Measurements from ENCODE around the gene SPTLC2. TPM values are rescaled to one million over a fixed set of nuclear protein-coding genes. Genes with fewer than 3 reads are reported as not detected.

Gene SPTLC2
- total RNA-seq, 2 donors from 2014 or later: 4.9 to 11.7 TPM

DNA sequence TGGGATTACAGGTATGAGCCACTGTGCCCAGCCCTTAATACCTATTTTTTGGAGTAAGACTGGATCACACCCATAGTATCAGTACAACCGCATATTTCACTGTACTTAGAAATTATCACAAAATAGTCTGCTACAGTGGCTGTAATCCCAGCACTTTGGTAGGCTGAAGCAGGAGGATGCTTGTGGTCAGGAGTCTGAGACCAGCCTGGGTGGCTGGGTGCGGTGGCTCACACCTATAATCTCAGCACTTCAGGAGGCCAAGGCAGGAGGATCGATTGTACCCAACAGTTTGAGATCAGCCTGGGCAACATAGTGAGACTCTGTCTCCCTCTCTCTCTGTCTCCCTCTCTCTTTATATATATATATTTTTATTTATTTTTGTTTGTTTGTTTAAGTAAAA lies 5.9 kb downstream of the SPTLC2 start:
- peaks cover 7% of the 10 kb centered on the region for H3K4me1 ChIP-seq
- ATAC-seq: no peak
- H3K9me3 ChIP-seq: no peaks in the 10 kb centered on the region
- H3K27ac ChIP-seq: no peak overlapping the region
- DNase-seq: no peak
- no peak overlapping the region for H3K4me3 ChIP-seq
- WGBS, 2 donors: 83 to 93% methylated on average over 3 of the region's 3 CpGs
- TF ChIP-seq, protein P1, sequence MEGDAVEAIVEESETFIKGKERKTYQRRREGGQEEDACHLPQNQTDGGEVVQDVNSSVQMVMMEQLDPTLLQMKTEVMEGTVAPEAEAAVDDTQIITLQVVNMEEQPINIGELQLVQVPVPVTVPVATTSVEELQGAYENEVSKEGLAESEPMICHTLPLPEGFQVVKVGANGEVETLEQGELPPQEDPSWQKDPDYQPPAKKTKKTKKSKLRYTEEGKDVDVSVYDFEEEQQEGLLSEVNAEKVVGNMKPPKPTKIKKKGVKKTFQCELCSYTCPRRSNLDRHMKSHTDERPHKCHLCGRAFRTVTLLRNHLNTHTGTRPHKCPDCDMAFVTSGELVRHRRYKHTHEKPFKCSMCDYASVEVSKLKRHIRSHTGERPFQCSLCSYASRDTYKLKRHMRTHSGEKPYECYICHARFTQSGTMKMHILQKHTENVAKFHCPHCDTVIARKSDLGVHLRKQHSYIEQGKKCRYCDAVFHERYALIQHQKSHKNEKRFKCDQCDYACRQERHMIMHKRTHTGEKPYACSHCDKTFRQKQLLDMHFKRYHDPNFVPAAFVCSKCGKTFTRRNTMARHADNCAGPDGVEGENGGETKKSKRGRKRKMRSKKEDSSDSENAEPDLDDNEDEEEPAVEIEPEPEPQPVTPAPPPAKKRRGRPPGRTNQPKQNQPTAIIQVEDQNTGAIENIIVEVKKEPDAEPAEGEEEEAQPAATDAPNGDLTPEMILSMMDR (IDR thresholded peaks at IDR 0.05): no peak
- TF ChIP-seq POLR2A (IDR thresholded peaks at IDR 0.05): no peak
- H3K27me3 ChIP-seq: no peaks in the 10 kb centered on the region
- intact Hi-C loops (cut with DNase I): no loop called here
- H3K36me3 ChIP-seq (replicated peaks in 1 of 2; ENCODE audit: insufficient read depth in 1 of 2, low read depth in 2 of 2): no peaks in the 10 kb centered on the region

DNA sequence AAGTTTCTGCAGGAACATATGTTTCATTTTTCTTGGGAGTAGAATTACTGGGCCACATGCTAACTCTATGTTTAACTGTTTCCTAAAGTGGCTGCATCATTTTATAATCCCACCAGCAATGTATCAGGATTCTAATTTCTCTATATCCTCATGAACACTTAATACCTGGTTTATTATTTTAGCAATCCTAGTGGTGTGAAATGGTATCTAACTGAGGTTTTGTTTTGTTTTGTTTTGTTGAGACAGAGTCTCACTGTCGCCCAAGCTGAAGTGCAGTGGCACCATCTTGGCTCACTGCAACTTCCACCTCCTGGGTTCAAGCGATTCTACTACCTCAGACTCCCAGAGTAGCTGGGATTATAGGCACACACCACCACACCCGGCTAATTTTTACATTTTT lies 6.5 kb downstream of the SPTLC2 start:
- intact Hi-C loops (cut with DNase I): no loop called here
- DNase-seq: no peak
- ATAC-seq: no peak
- H3K4me1 ChIP-seq: peaks cover 3% of the 10 kb centered on the region
- H3K36me3 ChIP-seq (replicated peaks in 1 of 2; ENCODE audit: insufficient read depth in 1 of 2, low read depth in 2 of 2): no peaks in the 10 kb centered on the region
- H3K4me3 ChIP-seq: no peak overlapping the region
- H3K27ac ChIP-seq: no peak overlapping the region
- TF ChIP-seq POLR2A (IDR thresholded peaks at IDR 0.05): no peak
- TF ChIP-seq, protein P1 (IDR thresholded peaks at IDR 0.05): no peak
- no peaks in the 10 kb centered on the region for H3K9me3 ChIP-seq
- H3K27me3 ChIP-seq: no peaks in the 10 kb centered on the region
- 94 to 95% methylated on average over 3 of the region's 3 CpGs for whole genome bisulfite sequencing, 2 donors

DNA sequence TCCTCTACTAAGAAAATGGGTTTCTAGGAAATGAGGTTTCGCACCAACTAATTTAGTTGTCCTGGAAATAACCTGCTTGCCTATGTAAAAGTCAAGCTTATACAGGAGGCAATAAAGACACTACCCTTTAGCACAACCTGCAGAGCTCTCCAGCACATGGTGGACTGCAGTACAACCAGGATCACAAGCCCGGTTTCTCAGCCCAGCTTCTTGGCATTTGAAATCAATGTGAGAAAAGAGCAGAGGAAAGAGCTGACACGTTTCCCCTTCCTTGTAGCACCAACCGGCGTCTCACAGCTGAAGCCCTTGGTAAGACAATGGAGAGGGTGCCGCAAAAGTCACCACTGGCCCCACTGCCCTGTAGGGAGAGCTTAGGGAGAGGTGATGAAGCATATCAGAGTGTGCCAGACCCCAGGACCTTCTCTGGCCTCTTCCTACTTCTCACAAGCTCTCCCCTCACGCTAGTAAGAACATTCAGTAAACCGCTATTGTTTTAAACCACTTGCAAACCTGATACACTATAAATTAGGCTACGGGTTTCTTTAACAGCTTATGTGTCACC lies 8.6 kb downstream of the SPTLC2 start:
- TF ChIP-seq POLR2A (IDR thresholded peaks at IDR 0.05): no peak
- TF ChIP-seq, protein P1 (IDR thresholded peaks at IDR 0.05): no peak
- Histone ChIP-seq H3K27me3 (no peaks in the 10 kb centered on the region), H3K4me3 (no peak overlapping the region), H3K27ac (no peak overlapping the region), H3K36me3 (replicated peaks in 1 of 2; ENCODE audit: insufficient read depth in 1 of 2, low read depth in 2 of 2) (no peaks in the 10 kb centered on the region), H3K9me3 (no peaks in the 10 kb centered on the region), H3K4me1 (peaks cover 7% of the 10 kb centered on the region)
- DNase-seq: no peak
- intact Hi-C loops (cut with DNase I): no loop called here
- no peak for ATAC-seq
- WGBS, 2 donors: 62 to 69% methylated on average over 9 of the region's 9 CpGs

DNA sequence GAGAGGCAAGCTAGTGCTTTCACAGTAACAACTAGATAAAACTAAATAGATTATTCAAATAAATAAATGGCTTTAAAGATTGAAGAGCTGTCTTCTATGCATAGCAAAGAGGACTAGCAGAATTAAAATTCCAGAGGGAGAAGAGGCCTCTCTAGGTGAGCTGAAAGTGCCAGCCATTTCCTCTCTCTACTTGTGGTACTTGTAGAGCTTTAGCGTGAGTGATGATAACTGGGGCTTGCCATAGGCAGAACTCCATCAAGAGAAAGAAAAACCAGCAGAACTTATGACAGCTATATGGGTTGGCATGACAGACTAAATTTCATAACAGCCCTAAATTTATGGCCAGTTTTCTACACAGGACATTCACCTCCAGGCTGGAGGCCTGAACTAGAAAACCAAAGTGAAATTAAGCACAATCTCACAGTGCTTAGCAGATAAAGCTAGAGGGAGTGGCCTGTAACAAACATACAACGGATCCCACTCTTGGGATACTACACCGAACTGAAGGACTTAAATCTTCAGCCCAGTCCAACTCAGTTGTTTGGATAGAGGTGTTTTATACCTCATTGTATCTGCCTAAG lies 11.0 kb downstream of the SPTLC2 start:
- no peak overlapping the region for H3K4me3 ChIP-seq
- DNase-seq: no peak
- 44 to 51% methylated on average over 3 of the region's 3 CpGs for WGBS, 2 donors
- H3K4me1 ChIP-seq: peaks cover 12% of the 10 kb centered on the region
- intact Hi-C loops (cut with DNase I): no loop called here
- H3K27ac ChIP-seq: no peak overlapping the region
- H3K27me3 ChIP-seq: no peaks in the 10 kb centered on the region
- TF ChIP-seq, protein P1 (IDR thresholded peaks at IDR 0.05): no peak
- TF ChIP-seq POLR2A (IDR thresholded peaks at IDR 0.05): no peak
- ATAC-seq: no peak
- no peaks in the 10 kb centered on the region for H3K9me3 ChIP-seq
- H3K36me3 ChIP-seq (replicated peaks in 1 of 2; ENCODE audit: insufficient read depth in 1 of 2, low read depth in 2 of 2): no peaks in the 10 kb centered on the region

All from body of pancreas (tissue), 4 donors.